ENCODE results near the gene IGF2BP3.
A peak's percentile ranks its signal among the peaks of the same experiment; 100 is the strongest.
"Not testable (repeated sequence)": the region's sequence is repeated elsewhere in the genome, so short reads cannot be mapped to it uniquely, and the experiment has no call there.

Gene IGF2BP3

DNA sequence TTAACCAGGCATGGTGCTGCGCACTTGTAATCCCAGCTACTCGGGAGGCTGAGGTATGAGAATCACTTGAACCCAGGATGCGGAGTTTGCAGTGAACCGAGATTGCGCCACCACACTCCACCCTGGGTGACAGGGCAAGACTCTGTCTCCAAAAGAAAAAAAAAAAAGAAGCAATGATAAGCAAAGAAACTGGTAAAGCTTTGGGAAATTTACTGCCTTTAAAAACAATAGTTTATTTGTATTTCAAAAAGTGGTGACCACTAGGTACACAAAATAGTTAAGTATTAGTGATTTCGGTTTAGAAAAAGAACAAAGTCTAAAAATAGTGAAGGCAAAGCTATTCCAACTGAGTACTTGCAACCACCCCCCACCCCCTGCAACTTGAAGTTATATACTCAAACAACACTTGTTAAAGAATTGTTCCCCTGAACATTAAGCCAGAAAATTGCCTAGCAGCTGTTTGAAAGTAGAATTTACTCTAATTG lies 133.4 kb downstream of the IGF2BP3 start:
- no peak for DNase-seq

DNA sequence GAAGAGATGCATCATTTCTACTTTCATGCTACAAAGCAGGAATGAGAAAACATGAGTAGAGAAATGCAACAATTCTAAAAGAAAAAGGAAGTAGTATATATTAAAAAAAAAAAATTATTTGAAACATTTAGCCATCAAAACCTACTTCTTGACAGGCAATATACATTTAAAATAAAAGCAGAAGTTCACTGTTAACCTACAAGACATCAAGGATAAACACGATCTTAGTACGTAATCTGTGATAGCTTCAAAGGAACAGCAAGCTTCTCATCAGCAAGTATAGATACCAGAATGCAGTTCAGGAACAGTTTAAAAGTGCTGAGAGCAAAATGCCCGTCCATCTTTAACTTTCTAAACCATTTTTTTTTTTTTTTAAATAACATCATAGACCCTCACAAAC lies 134.2 kb downstream of the IGF2BP3 start:
- DNase-seq, result peak; percentile 2

GRCh38 chr7:23335621-23336020 lies 134.7 kb downstream of the IGF2BP3 start:
- DNase-seq, result no peak

DNA sequence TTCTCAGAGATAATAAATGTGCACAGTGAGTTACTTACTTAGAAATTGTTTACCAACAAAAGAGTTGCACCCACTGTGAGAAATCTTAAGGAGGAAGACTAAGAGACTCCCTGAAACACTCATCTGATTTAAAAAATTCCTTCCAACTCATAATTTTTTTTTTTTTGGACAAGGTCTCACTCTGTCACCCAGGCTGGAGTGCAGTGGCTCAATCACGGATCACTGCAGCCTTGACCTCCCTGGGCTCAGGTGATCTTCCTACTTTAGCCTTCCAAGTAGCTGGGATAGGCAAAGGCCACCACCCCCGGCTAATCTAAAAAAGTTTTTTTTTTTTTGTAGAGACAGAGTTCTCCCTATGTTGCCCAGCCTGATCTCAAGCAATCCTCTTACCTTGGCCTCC lies 135.2 kb downstream of the IGF2BP3 start:
- DNase-seq, result no peak

GRCh38 chr7:23334482-23335056 lies 135.7 kb downstream of the IGF2BP3 start:
- DNase-seq, result no peak

GRCh38 chr7:23333671-23334246 lies 136.5 kb downstream of the IGF2BP3 start:
- DNase-seq, result no peak

- DNase-seq, result no peak
Observed at GRCh38 chr7:23332910-23333612, 137.2 kb downstream of the IGF2BP3 start.

GRCh38 chr7:23332193-23332592 lies 138.1 kb downstream of the IGF2BP3 start:
- DNase-seq, result no peak

DNA sequence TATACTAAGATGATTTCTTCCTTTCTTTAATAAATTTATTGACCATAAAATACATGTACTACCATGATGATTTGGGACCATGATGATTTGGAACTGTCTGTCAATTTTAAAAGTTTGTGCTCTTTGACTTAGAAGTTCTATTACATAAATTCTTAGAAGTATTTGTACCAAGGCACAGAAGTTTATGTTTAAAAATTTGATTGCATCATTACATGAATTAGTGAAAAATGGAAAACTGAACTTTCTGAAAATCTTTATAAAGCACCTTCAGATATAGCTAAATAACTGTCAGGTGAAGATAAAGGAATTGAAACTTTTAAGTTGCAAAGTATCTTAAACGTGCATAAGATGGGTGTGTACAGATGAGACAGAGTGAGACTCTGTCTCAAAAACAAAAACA lies 139.2 kb downstream of the IGF2BP3 start:
- no peak for DNase-seq

DNA sequence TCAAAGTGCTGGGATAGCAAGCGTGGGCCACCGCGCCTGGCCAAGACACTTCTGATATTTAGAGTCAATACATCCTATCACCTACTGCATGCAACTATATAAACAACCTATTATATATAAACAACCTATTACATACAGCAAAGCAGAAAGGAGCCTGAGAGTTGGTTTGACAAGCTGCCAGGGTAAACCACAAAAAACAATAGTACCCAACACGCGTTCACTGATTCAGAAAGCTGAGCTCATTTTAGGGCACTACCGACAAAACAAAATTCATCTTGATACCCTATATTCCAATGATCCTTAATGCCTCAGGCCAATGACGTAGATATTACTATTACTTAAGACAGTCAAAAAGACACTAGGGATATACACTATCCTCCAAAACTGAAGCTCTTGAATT lies 154.9 kb downstream of the IGF2BP3 start:
- no peak for DNase-seq

DNA sequence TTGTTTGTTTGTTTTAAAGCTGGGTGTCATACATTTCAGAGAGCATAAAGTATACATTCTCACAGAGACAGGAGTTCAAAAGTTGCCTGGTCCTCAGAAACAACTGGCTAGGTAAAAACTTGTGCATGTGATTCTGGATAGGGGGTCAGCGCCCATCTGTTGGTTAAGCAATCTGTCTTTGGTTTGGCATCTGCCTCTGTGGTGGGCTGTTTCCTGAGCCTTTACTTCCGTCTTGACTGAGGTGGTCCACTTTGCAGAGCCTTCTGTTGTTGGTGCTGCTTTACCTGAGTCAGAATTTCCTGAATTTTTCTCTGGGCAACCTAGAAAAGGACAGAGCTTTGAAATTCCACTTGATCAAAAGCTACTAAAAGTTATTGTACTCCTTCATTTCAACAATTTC lies 158.2 kb downstream of the IGF2BP3 start:
- not testable (repeated sequence) for DNase-seq

GRCh38 chr7:23308754-23309153 lies 161.5 kb downstream of the IGF2BP3 start:
- DNase-seq, result no peak

GRCh38 chr7:23306936-23307521 lies 163.3 kb downstream of the IGF2BP3 start:
- no peak for DNase-seq

DNA sequence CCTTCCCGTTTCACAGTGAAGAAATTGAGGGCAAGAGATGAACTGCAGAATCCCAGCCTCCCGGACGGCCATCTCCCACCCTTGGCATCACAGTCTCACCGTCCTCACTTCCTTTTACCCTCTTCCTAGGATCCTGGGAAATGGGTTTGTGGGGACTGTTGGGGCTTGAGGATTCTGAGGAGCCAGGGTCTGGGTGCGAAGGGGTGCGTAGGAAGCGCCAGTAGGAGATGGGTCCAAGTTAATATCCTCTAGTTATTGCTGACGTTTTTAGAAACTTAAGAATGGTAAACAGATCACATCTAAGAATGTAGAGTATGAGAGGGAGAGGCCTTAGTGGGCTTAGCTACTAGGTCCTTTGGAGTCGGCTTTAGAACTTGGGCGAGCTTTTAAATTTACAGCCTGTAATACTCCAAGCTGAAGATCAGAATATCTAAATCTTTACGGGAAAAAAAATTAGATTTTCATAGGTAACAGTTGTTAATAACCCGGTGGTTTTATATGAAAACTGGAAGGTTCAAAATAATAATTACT lies 170.5 kb downstream of the IGF2BP3 start:
- peak; percentile 22 for DNase-seq

- peak; percentile 100 for DNase-seq
Observed at GRCh38 chr7:23298885-23299769, 171.2 kb downstream of the IGF2BP3 start, which contains the start of gene MALSU1. MALSU1 (plus strand) TSS chr7:23299339; CDS start chr7:23299353, 14 bp downstream.

DNA sequence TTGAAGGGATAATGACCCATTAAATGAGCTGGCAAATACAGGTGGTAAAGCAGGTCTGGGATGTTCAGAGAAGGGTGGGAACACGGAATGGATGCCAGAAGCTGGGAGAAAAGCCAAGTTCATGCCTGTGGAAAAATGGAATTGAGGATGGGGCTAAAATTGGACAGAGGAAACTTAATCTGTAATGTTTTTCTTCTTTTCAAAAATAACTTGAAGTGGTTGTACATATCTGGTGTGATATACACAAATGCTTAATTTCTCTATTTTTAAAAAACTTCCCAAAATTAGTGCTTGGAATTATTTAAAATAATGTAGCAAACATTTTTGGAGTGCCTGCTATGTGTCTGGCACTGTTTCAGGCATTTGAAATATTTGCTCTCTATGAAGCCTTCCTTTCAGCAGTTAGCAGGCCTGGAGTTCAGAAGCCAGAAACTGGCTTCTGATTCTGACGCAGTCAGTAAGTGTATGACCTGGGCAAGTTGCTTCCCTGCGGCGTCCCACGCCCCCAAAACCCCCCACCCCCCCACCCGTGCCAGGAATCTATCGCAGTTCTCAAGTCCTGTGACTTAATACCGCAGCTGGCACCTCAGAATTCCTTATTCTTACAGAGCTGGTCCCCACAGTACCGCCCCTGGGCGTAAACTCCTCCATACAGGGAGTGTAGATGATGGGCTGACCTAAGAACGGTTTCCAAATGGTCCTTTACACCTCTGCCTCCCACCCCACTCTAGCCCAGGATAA lies 172.0 kb downstream of the IGF2BP3 start:
- no peak for DNase-seq

GRCh38 chr7:23295401-23295697 lies 174.9 kb downstream of the IGF2BP3 start:
- no peak for DNase-seq

GRCh38 chr7:23294549-23295400 lies 175.5 kb downstream of the IGF2BP3 start:
- no peak for DNase-seq

DNA sequence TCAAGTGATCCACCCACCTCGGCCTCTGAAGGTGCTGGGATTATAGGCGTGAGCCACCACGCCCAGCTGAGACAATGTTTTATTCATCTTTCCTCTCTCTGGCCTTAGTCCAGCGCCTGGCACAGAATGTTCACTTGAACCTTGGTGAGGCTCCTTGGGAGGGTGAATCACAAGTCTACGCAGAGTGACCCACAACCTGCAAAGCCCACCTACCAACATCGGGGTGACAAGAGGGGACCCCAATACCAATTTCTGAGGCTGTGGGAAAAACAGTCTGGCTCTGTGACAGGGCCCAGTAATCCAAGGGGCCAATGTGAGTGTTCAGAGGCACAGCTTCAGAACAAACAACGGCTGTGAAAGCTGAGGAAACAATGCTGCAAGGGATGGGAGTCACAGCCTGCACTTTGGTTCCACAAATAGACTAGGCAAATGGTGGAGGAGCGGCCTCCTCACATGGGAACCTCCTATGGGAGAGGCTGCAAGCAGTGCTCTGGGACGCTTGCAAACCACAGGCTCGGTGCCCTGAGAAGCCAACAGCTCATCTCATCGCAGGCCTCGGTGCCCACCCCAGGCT lies 176.7 kb downstream of the IGF2BP3 start:
- no peak for DNase-seq

- DNase-seq, result no peak
Observed at GRCh38 chr7:23292623-23293022, 177.7 kb downstream of the IGF2BP3 start.

All from inflammatory macrophage treated with lipopolysaccharide for 4 hours (primary cell).